Tibial nerve (tissue), 4 donors: ENCODE measurements around the gene PRKCB. TPM values are rescaled to one million over a fixed set of nuclear protein-coding genes. Genes with fewer than 3 reads are reported as not detected.
"Not testable (repeated sequence)": the region's sequence is repeated elsewhere in the genome, so short reads cannot be mapped to it uniquely, and the experiment has no call there.

Experiments
- DNase-seq, 2 donors: peaks; one replicate each; pipeline ENCODE4 v3.0.0-alpha.2; 2019; ENCODE audit warnings: low spot score in 2 of 2
- H3K27ac ChIP-seq, 4 donors: fragments of 200-600 bp; sonication (generic) in 3 of 4; one replicate each; pipeline ENCODE4 v1.5.1; 2017 to 2019; ENCODE audit warnings: mild to moderate bottlenecking in 1 of 4
- H3K27me3 ChIP-seq, 2 donors: fragments of 200-600 bp; sonication (generic) in 1 of 2; one replicate each; pipeline versions ENCODE4 v1.5.1 to v1.6.0; 2017 to 2019
- H3K36me3 ChIP-seq, 3 donors: fragments of 200-600 bp; sonication (generic); one replicate each; pipeline ENCODE4 v1.5.1; 2018 to 2019
- H3K4me1 ChIP-seq, 4 donors: fragments of 200-600 bp; sonication (generic) in 3 of 4; one replicate each; pipeline ENCODE4 v1.5.1; 2017 to 2019
- H3K4me3 ChIP-seq, 4 donors: fragments of 200-600 bp; sonication (generic) in 3 of 4; one replicate each; pipeline ENCODE4 v1.5.1; 2017 to 2019; ENCODE audit warnings: mild to moderate bottlenecking in 1 of 4, moderate library complexity in 1 of 4
- H3K9me3 ChIP-seq, 4 donors: fragments of 200-600 bp; sonication (generic) in 3 of 4; one replicate each; pipeline ENCODE4 v1.5.1; 2017 to 2019
- CTCF ChIP-seq, 5 experiments: fragments of 200-600 bp in 3 of 5; fragments of 450-650 bp in 2 of 5; sonication (generic) in 3 of 5; IDR thresholded peaks; one replicate each; pipeline ENCODE4 v1.5.1; 2016 to 2019; ENCODE audit warnings: antibody characterized with exemption in 5 of 5, mild to moderate bottlenecking in 3 of 5, moderate library complexity in 2 of 5
- EP300 ChIP-seq, 2 donors: sonication (generic); formaldehyde crosslinking; IDR thresholded peaks; one replicate each; pipeline ENCODE4 v1.6.1; 2017; ENCODE audit warnings: antibody characterized with exemption in 2 of 2, mild to moderate bottlenecking in 1 of 2
- POLR2A ChIP-seq, 2 donors: fragments of 450-650 bp; IDR thresholded peaks; one replicate each; pipeline ENCODE4 v1.6.1; 2017; ENCODE audit warnings: antibody characterized with exemption in 2 of 2, mild to moderate bottlenecking in 2 of 2, moderate library complexity in 2 of 2
- WGBS, 2 donors: methylation state at CpG; one replicate each; pipeline ENCODE4 v1.1.5; 2018; 5-methylcytosine and 5-hydroxymethylcytosine counted together
- total RNA-seq, 4 donors: library from RNA; depleted of rRNA; stranded (reverse); fragments of >200 nt; gene quantifications; one replicate each; pipeline ENCODE4 v1.1.0, GENCODE V29; 2016

PRKCB gene
- total RNA-seq, 4 donors from 2014 or later = 2.7 to 6.9 (median 4.3) TPM

- no peaks in the 10 kb centered on the region for H3K9me3 ChIP-seq
- TF ChIP-seq CTCF (IDR thresholded peaks at IDR 0.05) (no peak), EP300 (IDR thresholded peaks at IDR 0.05) (no peak), POLR2A (IDR thresholded peaks at IDR 0.05) (no peak)
- DNase-seq = no peak
- no peaks in the 10 kb centered on the region for H3K27me3 ChIP-seq
- H3K36me3 ChIP-seq = no peaks in the 10 kb centered on the region
- H3K27ac ChIP-seq = no peak overlapping the region
- peaks cover 0 to 6% (median 3%) of the 10 kb centered on the region in 4 donors for H3K4me1 ChIP-seq
- WGBS, 2 donors = 67 to 83% methylated on average over 5 of the region's 5 CpGs
- no peak overlapping the region for H3K4me3 ChIP-seq
Measured at GRCh38 chr16:23907457-23907902, 71.7 kb downstream of the PRKCB start.

- TF ChIP-seq CTCF (IDR thresholded peaks at IDR 0.05) (no peak), EP300 (IDR thresholded peaks at IDR 0.05) (no peak)
- no peaks in the 10 kb centered on the region for H3K9me3 ChIP-seq
- no peak overlapping the region for H3K4me3 ChIP-seq
- H3K27me3 ChIP-seq = no peaks in the 10 kb centered on the region
- peaks cover 0 to 6% (median 3%) of the 10 kb centered on the region in 4 donors for H3K4me1 ChIP-seq
- H3K27ac ChIP-seq = no peak overlapping the region
- 54 to 62% methylated on average over 7 of the region's 7 CpGs for WGBS, 2 donors
- H3K36me3 ChIP-seq = no peaks in the 10 kb centered on the region
- no peak for DNase-seq
Measured at GRCh38 chr16:23907903-23908302, 72.1 kb downstream of the PRKCB start.

GRCh38 chr16:23908790-23909189 lies 73.0 kb downstream of the PRKCB start:
- Histone ChIP-seq H3K9me3 (no peaks in the 10 kb centered on the region), H3K27me3 (no peaks in the 10 kb centered on the region), H3K36me3 (no peaks in the 10 kb centered on the region), H3K4me3 (no peak overlapping the region), H3K4me1 (peaks cover 0 to 6% (median 3%) of the 10 kb centered on the region in 4 donors), H3K27ac (no peak overlapping the region)
- DNase-seq = no peak
- 79 to 85% methylated on average over 9 of the region's 9 CpGs for WGBS, 2 donors
- TF ChIP-seq EP300 (IDR thresholded peaks at IDR 0.05) (no peak), POLR2A (IDR thresholded peaks at IDR 0.05) (no peak), CTCF (IDR thresholded peaks at IDR 0.05) (no peak)

DNA sequence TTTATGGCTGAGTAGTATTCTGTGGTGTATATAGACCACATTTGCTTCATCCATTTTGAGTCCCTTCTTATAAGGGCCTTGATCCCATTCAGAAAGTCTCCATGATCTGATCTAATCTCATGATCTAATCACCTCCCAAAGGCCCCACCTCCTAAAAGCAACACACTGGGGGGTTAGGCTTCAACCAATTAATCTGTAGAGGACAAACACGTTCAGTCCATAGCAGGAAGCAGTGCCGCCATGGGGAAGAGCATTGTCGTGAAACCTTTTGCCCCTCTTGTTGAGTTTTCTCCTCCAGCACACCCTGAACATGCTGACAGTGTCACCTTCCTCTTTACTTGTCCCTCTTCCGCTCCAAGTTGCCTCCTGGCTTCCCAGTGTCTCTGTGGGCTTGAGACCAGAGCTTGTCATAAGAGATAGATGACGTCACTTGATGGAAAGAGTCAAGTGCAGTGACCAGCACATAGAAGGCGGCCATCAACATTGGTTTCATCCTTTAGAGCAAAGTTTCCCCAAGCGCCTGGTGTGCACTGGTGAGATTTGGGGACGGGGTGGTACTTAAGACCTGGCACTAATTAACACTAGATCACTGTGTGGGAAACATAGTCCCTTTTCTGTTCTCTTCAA lies 74.1 kb downstream of the PRKCB start:
- DNase-seq = no peak
- 74 to 76% methylated on average over 8 of the region's 8 CpGs for WGBS, 2 donors
- peaks cover 0 to 6% (median 3%) of the 10 kb centered on the region in 4 donors for H3K4me1 ChIP-seq
- H3K36me3 ChIP-seq = no peaks in the 10 kb centered on the region
- no peak overlapping the region for H3K4me3 ChIP-seq
- no peaks in the 10 kb centered on the region for H3K27me3 ChIP-seq
- H3K27ac ChIP-seq = no peak overlapping the region
- TF ChIP-seq POLR2A (IDR thresholded peaks at IDR 0.05) = no peak
- no peak for TF ChIP-seq CTCF (IDR thresholded peaks at IDR 0.05)
- TF ChIP-seq EP300 (IDR thresholded peaks at IDR 0.05) = no peak
- H3K9me3 ChIP-seq = no peaks in the 10 kb centered on the region

GRCh38 chr16:23914946-23915530 lies 79.3 kb downstream of the PRKCB start:
- WGBS, 2 donors = 26 to 35% methylated on average over 6 of the region's 6 CpGs
- Histone ChIP-seq H3K4me3 (no peak overlapping the region), H3K9me3 (no peaks in the 10 kb centered on the region), H3K36me3 (no peaks in the 10 kb centered on the region), H3K27me3 (no peaks in the 10 kb centered on the region), H3K4me1 (no peaks in the 10 kb centered on the region), H3K27ac (no peak overlapping the region)
- no peak for TF ChIP-seq POLR2A (IDR thresholded peaks at IDR 0.05)
- TF ChIP-seq EP300 (IDR thresholded peaks at IDR 0.05) = no peak
- TF ChIP-seq CTCF (IDR thresholded peaks at IDR 0.05) = no peak
- no peak for DNase-seq

GRCh38 chr16:23916552-23916951 lies 80.8 kb downstream of the PRKCB start:
- not testable (repeated sequence) for H3K9me3 ChIP-seq, H3K36me3 ChIP-seq, H3K27me3 ChIP-seq, H3K4me3 ChIP-seq, H3K27ac ChIP-seq, DNase-seq, H3K4me1 ChIP-seq
- 69 to 80% methylated on average over 1 of the region's 1 CpG for WGBS, 2 donors
